K562 (cell line): Measurements from ENCODE around the gene SNRPA. TPM values are rescaled to one million over a fixed set of nuclear protein-coding genes. Genes with fewer than 3 reads are reported as not detected.
A peak's percentile ranks its signal among the peaks of the same experiment; 100 is the strongest.

ENCODE experiments used
- ATAC-seq: fragments of 200-7000 bp; cut with Tn5 transposase; 3 replicates; pipeline ENCODE4 v1.9.1; 2020; ENCODE audit warnings: moderate library complexity
- BruUV-seq: library from RNA; stranded (reverse); fragments of 400-500 nt; replicated peaks from 2 replicates; lab custom pipeline; 2021; lab: Mats Ljungman, UMichigan
- CTCF ChIA-PET: fragments of 300-600 bp; formaldehyde crosslinking; extraction: SDS; loops from one replicate; lab custom pipeline; 2021; ENCODE audit warnings: low intra/inter-chr PET ratio; lab: Yijun Ruan, JAX
- POLR2A ChIA-PET: fragments of 300-600, 350-650 bp; sonication (Branson Sonifier 250); formaldehyde crosslinking; extraction: SDS; loops from one replicate; lab custom pipeline; 2021; ENCODE audit warnings: antibody characterized with exemption, inconsistent platforms; lab: Yijun Ruan, JAX
- DNase-seq, 4 experiments: peaks; one replicate each; pipeline versions ENCODE4 v3.0.0 to v3.0.0-alpha.2; 2011 to 2018; ENCODE audit warnings: low spot score in 3 of 4, mixed read lengths in 3 of 4; ENCODE audit errors: extremely low read depth in 1 of 4
- FAIRE-seq: peaks from 2 replicates; lab custom pipeline; 2011; peaks lifted over from hg19 to GRCh38; lab: Jason Lieb, UNC
- H2AFZ ChIP-seq: 2 replicates; pipeline ENCODE4 v1.6.0; 2011; ENCODE audit warnings: low read depth, low read length, control low read depth, inconsistent platforms
- H3K27ac ChIP-seq: fragments of 200-600 bp; 3 replicates; pipeline ENCODE4 v1.8.0; 2011; ENCODE audit warnings: low read depth, mild to moderate bottlenecking, control low read depth, inconsistent platforms, low read length, moderate library complexity, mixed read lengths; ENCODE audit errors: extremely low read depth
- H3K27me3 ChIP-seq, 2 experiments: fragments of 300-600 bp in 1 of 2; 2 replicates in 1 of 2; 3 replicates in 1 of 2; pipeline versions ENCODE4 v1.6.0 to v1.8.0; 2011; ENCODE audit warnings: inconsistent platforms in 2 of 2, low read length in 2 of 2, mild to moderate bottlenecking in 1 of 2, mixed read lengths in 1 of 2, moderate library complexity in 1 of 2; ENCODE audit not compliant: control insufficient read depth in 2 of 2, insufficient read depth in 2 of 2
- H3K36me3 ChIP-seq: fragments of 300-600 bp; 3 replicates; pipeline ENCODE4 v1.8.0; 2011; ENCODE audit warnings: mild to moderate bottlenecking, low read length, inconsistent platforms; ENCODE audit not compliant: control insufficient read depth, insufficient read depth
- H3K4me1 ChIP-seq, 2 experiments: fragments of 200-600 bp in 1 of 2; replicated peaks in 1 of 2; 2 replicates in 1 of 2; 3 replicates in 1 of 2; pipeline versions ENCODE4 v1.5.1 to v1.8.0; 2011; ENCODE audit warnings: inconsistent platforms in 2 of 2, low read length in 2 of 2, mild to moderate bottlenecking in 1 of 2, mixed read lengths in 1 of 2, moderate library complexity in 1 of 2; ENCODE audit not compliant: control insufficient read depth in 2 of 2, insufficient read depth in 2 of 2
- H3K4me2 ChIP-seq: 2 replicates; pipeline ENCODE4 v1.6.1; 2011; ENCODE audit warnings: low read length, control low read depth, inconsistent platforms, mixed read lengths; ENCODE audit not compliant: insufficient read depth
- H3K4me3 ChIP-seq: fragments of 200-600 bp; sonication (generic), shearing (Covaris generic); 2 replicates; pipeline ENCODE4 v1.5.1; 2016; ENCODE audit warnings: control low read depth, inconsistent platforms
- H3K79me2 ChIP-seq: fragments of 200-600 bp; 3 replicates; pipeline ENCODE4 v1.8.0; 2011; ENCODE audit warnings: low read length, inconsistent platforms; ENCODE audit not compliant: control insufficient read depth, insufficient read depth
- H3K9ac ChIP-seq, 2 experiments: 2 replicates each; pipeline versions ENCODE4 v1.6.0 to v1.6.1; 2011; ENCODE audit warnings: low read depth in 2 of 2, low read length in 2 of 2, control low read depth in 1 of 2, inconsistent platforms in 1 of 2, mild to moderate bottlenecking in 1 of 2, mixed read lengths in 1 of 2; ENCODE audit not compliant: insufficient read depth in 1 of 2
- H3K9me1 ChIP-seq: one replicate; pipeline ENCODE4 v1.6.0; 2011; ENCODE audit warnings: inconsistent platforms, mild to moderate bottlenecking, low read length, moderate library complexity; ENCODE audit not compliant: control insufficient read depth, insufficient read depth
- H3K9me3 ChIP-seq: replicated peaks from 2 replicates; pipeline ENCODE4 v1.5.1; 2011; ENCODE audit warnings: low read depth, low read length, inconsistent platforms; ENCODE audit not compliant: control insufficient read depth, insufficient read depth
- H4K20me1 ChIP-seq: replicated peaks from 2 replicates; pipeline ENCODE4 v1.6.1; 2011; ENCODE audit warnings: low read length, inconsistent platforms, mixed read lengths; ENCODE audit not compliant: control insufficient read depth, insufficient read depth
- CGGBP1 ChIP-seq: fragments of 250-450 bp; sonication (Bioruptor Pico); IDR thresholded peaks from 2 replicates; pipeline ENCODE4 v1.9.0; 2021; ENCODE audit warnings: mild to moderate bottlenecking
- FOXA3 ChIP-seq, 2 experiments: fragments of 450-650 bp in 1 of 2; sonication (generic) in 1 of 2; formaldehyde crosslinking; IDR thresholded peaks in 1 of 2; conservative IDR thresholded peaks in 1 of 2; 2 replicates each; pipeline versions ENCODE4 v1.4.0 to v1.8.0; 2020 to 2022; ENCODE audit warnings: mild to moderate bottlenecking in 2 of 2, missing genetic modification reagents in 1 of 2
- GABPA ChIP-seq: fragments of 200-800 bp; sonication (Bioruptor generic); conservative IDR thresholded peaks from 2 replicates; pipeline ENCODE4 v1.6.1; 2016; ENCODE audit warnings: low read depth, missing genetic modification characterization, missing compliant biosample characterization
- HEY1 ChIP-seq: fragments of 250-450 bp; sonication (Bioruptor Pico); IDR thresholded peaks from 2 replicates; pipeline ENCODE4 v1.5.0; 2020; ENCODE audit warnings: mild to moderate bottlenecking, moderate library complexity, borderline replicate concordance
- NCOA4 ChIP-seq: fragments of 450-650 bp; IDR thresholded peaks from 2 replicates; pipeline ENCODE4 v1.6.1; 2018; ENCODE audit warnings: mild to moderate bottlenecking; ENCODE audit not compliant: partially characterized antibody
- SRSF3 ChIP-seq: fragments of 200-400 bp; formaldehyde crosslinking; IDR thresholded peaks from 2 replicates; pipeline ENCODE4 v1.6.1; 2016; ENCODE audit warnings: mild to moderate bottlenecking, low read length, moderate library complexity; ENCODE audit not compliant: insufficient read depth
- TEAD2 ChIP-seq: fragments of 450-650 bp; IDR thresholded peaks from 2 replicates; pipeline ENCODE4 v1.6.1; 2016; ENCODE audit warnings: missing genetic modification characterization, control low read depth, missing compliant biosample characterization
- WGBS: fragments of 100-300 bp; shearing (Covaris generic); methylation state at CpG from one replicate; pipeline ENCODE4 v1.1.6; 2016; ENCODE audit warnings: low coverage, mixed read lengths; ENCODE audit not compliant: insufficient coverage; ENCODE audit errors: missing lambda C conversion rate; 5-methylcytosine and 5-hydroxymethylcytosine counted together
- in situ Hi-C: fragments of 300-500 bp; cut with MboI; formaldehyde crosslinking; loops from 4 replicates; pipeline ENCODE4 v1.15.0; 2018; ENCODE audit warnings: inconsistent platforms, mixed read lengths
- intact Hi-C: fragments of 100-400 bp; cut with micrococcal nuclease; formaldehyde crosslinking; loops from 2 replicates; pipeline ENCODE4 v1.14.2; 2022
- polyA plus RNA-seq, 8 experiments: library from polyadenylated mRNA; depleted of rRNA in 4 of 8; stranded (reverse) in 5 of 8; unstranded in 3 of 8; fragments of >200 nt; fragmentation: Nextera tagmentation in 2 of 8; fragmentation: Illumina TruSeq in 1 of 8; extraction: Ambion mirVana in 2 of 8; extraction: Trizol in 1 of 8; gene quantifications; 2 replicates each; pipeline versions ENCODE4 v1.2.1 to v1.2.3, GENCODE V29; 2011 to 2014; ENCODE audit warnings: inconsistent platforms in 1 of 8, missing spikeins in 1 of 8
- total RNA-seq, 7 experiments: library from RNA; depleted of rRNA in 6 of 7; stranded (reverse); fragments of >200 nt in 6 of 7; fragmentation: Illumina TruSeq in 2 of 7; extraction: Trizol in 2 of 7; gene quantifications; 2 replicates each; pipeline versions ENCODE4 v1.2.1 to v1.2.3, GENCODE V29; 2011 to 2021; ENCODE audit warnings: low replicate concordance in 1 of 7
- TF ChIP-seq, protein P1 (sequence below), 2 experiments: fragments of 450-650 bp; IDR thresholded peaks; 2 replicates each; pipeline ENCODE4 v1.6.1; 2018; ENCODE audit warnings: mild to moderate bottlenecking in 2 of 2, low read depth in 1 of 2; ENCODE audit not compliant: partially characterized antibody in 2 of 2
- TF ChIP-seq, protein P2 (sequence below): sonication (generic); formaldehyde crosslinking; IDR thresholded peaks from 2 replicates; pipeline ENCODE4 v1.8.0; 2022; ENCODE audit warnings: missing genetic modification reagents, mild to moderate bottlenecking, borderline replicate concordance

Gene SNRPA
- total and polyA plus RNA-seq, 9 of the 15 experiments (the other 6 are each of a cell fraction or from before 2014, with no cell fraction given): 16.3 to 311 (median 193) TPM

DNA sequence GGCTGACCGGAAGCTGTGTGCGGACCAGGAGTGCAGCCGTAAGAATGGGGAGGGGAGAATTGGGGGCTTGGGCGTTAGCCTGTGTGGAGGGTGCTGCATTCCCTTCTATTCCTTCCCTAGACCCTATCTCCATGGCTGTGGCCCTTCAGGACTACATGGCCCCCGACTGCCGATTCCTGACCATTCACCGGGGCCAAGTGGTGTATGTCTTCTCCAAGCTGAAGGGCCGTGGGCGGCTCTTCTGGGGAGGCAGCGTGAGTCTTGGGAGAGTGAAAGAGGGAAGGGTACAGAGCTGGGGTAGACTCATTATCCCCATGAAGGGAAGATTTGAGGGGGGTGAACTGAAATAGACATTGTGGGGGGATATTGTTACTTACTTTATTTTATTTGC lies 24.6 kb downstream of the SNRPA start:
- no peak overlapping the region for H3K4me2 ChIP-seq
- intact Hi-C loops (no loop called here), in situ Hi-C loops (no loop called here)
- FAIRE-seq (no peak), DNase-seq (no peak), ATAC-seq (no peak)
- H3K9ac ChIP-seq: peak overlapping the region in 1 of 2 experiments; percentile 73; a peak in 1 of 4 replicates
- no peaks in the 10 kb centered on the region for H3K36me3 ChIP-seq
- no peak overlapping the region for H3K27ac ChIP-seq
- peaks cover 12 to 18% of the 10 kb centered on the region in 2 experiments; a peak in 3 of 5 replicates for H3K4me1 ChIP-seq
- no peaks in the 10 kb centered on the region for H4K20me1 ChIP-seq
- POLR2A ChIA-PET: interaction anchor here (1.2 kb wide), 1 partner anchor 34 kb away, joined by 3 read pairs; no protein-coding TSS in a partner anchor
- CTCF ChIA-PET: no interaction called here
- WGBS: 73% methylated on average over 10 of the region's 10 CpGs
- no peaks in the 10 kb centered on the region; the same call in 1 of the 2 replicates for H3K9me3 ChIP-seq
- no peaks in the 10 kb centered on the region for H3K79me2 ChIP-seq
- no peaks in the 10 kb centered on the region for H3K9me1 ChIP-seq
- H3K27me3 ChIP-seq: no peaks in the 10 kb centered on the region
- H3K4me3 ChIP-seq: no peak overlapping the region
- BruUV-seq: no TSS peak
- no peak overlapping the region for H2AFZ ChIP-seq
- TF ChIP-seq HEY1 (CRISPR knock-in tag): no peak
- TF ChIP-seq SRSF3: no peak
- TF ChIP-seq, protein P1, sequence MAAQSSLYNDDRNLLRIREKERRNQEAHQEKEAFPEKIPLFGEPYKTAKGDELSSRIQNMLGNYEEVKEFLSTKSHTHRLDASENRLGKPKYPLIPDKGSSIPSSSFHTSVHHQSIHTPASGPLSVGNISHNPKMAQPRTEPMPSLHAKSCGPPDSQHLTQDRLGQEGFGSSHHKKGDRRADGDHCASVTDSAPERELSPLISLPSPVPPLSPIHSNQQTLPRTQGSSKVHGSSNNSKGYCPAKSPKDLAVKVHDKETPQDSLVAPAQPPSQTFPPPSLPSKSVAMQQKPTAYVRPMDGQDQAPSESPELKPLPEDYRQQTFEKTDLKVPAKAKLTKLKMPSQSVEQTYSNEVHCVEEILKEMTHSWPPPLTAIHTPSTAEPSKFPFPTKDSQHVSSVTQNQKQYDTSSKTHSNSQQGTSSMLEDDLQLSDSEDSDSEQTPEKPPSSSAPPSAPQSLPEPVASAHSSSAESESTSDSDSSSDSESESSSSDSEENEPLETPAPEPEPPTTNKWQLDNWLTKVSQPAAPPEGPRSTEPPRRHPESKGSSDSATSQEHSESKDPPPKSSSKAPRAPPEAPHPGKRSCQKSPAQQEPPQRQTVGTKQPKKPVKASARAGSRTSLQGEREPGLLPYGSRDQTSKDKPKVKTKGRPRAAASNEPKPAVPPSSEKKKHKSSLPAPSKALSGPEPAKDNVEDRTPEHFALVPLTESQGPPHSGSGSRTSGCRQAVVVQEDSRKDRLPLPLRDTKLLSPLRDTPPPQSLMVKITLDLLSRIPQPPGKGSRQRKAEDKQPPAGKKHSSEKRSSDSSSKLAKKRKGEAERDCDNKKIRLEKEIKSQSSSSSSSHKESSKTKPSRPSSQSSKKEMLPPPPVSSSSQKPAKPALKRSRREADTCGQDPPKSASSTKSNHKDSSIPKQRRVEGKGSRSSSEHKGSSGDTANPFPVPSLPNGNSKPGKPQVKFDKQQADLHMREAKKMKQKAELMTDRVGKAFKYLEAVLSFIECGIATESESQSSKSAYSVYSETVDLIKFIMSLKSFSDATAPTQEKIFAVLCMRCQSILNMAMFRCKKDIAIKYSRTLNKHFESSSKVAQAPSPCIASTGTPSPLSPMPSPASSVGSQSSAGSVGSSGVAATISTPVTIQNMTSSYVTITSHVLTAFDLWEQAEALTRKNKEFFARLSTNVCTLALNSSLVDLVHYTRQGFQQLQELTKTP (IDR thresholded peaks at IDR 0.05; ENCODE audit: low read depth in 1 of 2, partially characterized antibody in 2 of 2): no peak
- TF ChIP-seq TEAD2 (tag): no peak
- no peak for TF ChIP-seq GABPA (tag)
- TF ChIP-seq FOXA3 (CRISPR knock-in tag; conservative IDR thresholded peaks at IDR 0.05 in 1 of 2, IDR thresholded peaks at IDR 0.05 in 1 of 2): no peak
- TF ChIP-seq CGGBP1 (CRISPR knock-in tag): no peak
- TF ChIP-seq NCOA4: no peak
- TF ChIP-seq, protein P2, sequence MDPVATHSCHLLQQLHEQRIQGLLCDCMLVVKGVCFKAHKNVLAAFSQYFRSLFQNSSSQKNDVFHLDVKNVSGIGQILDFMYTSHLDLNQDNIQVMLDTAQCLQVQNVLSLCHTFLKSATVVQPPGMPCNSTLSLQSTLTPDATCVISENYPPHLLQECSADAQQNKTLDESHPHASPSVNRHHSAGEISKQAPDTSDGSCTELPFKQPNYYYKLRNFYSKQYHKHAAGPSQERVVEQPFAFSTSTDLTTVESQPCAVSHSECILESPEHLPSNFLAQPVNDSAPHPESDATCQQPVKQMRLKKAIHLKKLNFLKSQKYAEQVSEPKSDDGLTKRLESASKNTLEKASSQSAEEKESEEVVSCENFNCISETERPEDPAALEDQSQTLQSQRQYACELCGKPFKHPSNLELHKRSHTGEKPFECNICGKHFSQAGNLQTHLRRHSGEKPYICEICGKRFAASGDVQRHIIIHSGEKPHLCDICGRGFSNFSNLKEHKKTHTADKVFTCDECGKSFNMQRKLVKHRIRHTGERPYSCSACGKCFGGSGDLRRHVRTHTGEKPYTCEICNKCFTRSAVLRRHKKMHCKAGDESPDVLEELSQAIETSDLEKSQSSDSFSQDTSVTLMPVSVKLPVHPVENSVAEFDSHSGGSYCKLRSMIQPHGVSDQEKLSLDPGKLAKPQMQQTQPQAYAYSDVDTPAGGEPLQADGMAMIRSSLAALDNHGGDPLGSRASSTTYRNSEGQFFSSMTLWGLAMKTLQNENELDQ (CRISPR knock-in tag): no peak
- TF ChIP-seq, all 486 proteins: peak for 0
